ENCODE data around the gene ASB10.

Gene ASB10

DNA sequence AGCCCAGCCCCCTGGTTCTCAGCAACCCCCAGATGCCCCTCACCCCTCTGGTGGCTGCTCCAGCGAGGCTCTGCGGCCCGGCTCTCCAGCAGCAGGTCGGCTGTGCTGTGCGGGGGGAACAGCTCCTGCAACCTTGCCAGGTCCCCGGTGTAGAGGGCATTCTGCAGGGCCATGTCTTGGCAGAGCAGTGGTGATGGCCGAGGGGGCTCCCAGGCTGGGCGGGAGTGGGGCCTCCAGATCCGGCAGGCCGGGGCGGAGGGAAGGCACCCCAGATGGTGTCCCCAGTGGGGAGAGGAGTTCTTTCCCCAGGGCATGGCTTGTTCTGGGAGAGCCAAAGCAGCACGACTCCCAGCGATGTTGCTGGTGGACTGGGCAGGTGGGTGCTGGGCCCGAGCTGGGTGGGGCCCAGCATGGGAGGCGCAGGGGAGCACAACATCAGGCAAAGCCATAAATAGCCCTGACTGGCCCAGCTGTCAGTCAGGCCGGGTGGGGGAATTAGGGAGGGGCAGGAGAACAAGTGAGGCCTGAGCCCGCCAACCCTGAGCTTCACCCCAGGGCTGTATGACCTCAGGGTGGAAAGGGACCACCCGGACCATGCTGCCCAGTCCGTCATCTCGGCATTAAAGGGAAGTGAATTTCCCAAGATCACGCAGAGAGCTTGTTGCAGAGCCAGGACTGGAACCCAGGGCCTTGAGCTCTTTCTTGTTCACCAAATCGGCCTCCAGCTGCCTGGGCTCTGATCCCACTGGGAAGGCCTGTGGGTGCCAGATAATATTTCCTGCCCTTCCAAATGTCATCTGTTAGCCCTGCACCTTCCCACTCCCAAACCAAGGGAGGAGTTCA lies 580 bp upstream of the ASB10 start:
- DNase-seq = no peak

- DNase-seq = no peak
These were observed 1.0 kb downstream of the ASB10 start for GRCh38 chr7:151185762-151186639.

- no peak for DNase-seq
These were observed 6.0 kb downstream of the ASB10 start for GRCh38 chr7:151181011-151181431.

- no peak for DNase-seq
These were observed 7.1 kb downstream of the ASB10 start for GRCh38 chr7:151179946-151180345.

- no peak for DNase-seq
These were observed 7.7 kb downstream of the ASB10 start for GRCh38 chr7:151179287-151179860.

- DNase-seq = no peak
These were observed 8.2 kb downstream of the ASB10 start for GRCh38 chr7:151178831-151179230.

DNA sequence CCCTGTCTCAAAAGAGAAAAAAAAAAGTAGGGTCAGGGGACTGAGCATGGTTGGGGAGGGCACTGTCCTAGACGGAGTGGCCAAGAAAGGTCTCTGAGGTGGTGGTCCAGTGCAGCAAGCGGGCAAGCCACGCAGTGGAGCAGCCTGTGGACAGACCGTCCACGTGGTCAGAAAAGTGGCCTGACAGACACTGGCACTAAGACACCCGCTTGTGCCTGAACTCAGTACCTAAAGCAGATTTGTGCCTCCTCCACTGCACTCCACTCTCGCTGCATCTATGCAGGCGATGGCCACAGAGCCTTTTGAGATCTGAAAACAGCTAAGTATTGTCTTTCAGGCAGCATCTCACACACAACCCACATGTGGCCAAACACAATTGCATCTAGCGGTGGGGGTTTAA lies 8.8 kb downstream of the ASB10 start:
- no peak for DNase-seq

DNA sequence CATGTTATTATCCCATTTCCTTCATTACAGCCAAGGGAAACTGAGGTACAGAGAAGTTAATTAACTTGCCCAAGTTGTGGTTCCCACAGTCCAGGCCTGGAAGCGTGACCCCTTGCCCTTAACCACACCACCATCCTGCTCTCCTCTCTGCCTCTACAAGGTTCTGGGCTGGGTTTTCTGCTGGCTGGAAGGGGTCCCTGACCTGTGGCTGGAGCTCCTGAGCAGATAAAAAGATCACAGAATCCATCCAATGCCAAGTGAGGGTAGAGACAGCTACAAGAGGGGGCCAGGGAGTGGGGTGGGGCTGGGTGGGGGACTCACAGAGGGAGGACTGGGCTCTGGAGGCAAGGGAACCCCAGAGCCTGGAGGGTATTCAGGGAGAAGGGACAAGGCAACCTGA lies 9.7 kb downstream of the ASB10 start:
- DNase-seq = no peak

- DNase-seq = no peak
These were observed 10.6 kb downstream of the ASB10 start for GRCh38 chr7:151176401-151176800.

DNA sequence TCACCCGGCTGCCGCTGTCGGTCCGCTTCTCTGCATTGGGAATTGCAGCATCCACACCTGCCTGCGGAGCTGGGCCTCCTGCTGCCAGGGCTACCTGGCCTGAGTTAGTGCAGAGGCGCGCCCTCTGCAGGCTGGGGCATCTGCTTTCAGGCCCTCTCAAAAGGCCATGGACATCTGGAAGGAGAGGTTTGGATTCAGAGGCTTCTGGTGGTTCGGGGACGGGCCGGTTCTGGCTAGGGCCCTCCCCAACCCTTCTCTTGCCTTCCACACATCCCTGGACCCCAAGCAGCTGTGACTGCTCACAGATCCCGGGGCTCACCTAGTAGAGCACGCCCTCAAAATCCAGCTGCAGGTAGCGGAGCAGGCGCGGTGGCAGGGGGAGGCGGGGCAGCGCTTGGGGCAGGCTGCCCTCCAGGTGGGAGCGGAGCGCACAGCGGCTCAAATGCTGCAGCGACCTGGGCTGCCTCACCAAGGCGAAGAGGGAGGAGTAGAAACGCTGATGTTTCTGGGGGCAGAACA lies 11.2 kb downstream of the ASB10 start:
- no peak for DNase-seq

DNA sequence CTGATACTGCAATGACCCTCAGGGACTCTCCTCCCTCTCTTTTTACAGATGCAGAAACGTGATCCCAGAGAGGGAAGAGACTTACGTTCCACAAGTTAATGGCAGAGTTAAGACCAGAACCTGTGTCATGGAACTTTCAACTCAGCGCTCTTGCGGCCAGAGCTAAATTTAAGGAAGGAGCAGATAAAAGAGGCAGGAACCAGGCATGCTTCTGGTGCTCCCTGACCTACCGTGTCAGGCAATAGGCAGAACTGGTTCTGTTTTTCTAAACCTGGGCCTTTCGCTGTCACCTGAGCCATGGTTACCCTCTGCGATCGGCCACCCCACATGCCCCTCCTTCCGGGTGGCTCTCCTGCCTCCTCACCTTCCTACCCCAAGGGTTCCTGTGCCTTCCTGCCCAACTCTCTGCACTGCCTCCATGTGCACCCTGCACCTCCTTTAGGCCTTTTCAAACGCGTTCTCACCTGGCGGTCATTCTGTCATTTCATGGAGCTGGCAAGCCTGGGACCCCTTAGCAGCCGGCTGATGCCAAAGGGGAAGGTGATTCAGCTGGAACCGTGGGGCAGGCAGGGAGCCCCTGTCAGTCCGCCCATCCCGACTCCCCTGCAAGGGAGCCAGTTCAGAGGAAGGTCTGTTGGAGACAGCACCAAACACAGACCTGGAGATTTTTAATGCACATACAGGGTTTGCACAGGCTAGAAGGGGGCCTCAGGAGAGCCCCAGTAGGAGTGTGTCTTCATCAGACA lies 11.8 kb downstream of the ASB10 start:
- DNase-seq = no peak

- no peak for DNase-seq
These were observed 12.6 kb downstream of the ASB10 start for GRCh38 chr7:151174246-151175046.

- no peak for DNase-seq
These were observed 13.4 kb downstream of the ASB10 start for GRCh38 chr7:151173386-151174245.

DNA sequence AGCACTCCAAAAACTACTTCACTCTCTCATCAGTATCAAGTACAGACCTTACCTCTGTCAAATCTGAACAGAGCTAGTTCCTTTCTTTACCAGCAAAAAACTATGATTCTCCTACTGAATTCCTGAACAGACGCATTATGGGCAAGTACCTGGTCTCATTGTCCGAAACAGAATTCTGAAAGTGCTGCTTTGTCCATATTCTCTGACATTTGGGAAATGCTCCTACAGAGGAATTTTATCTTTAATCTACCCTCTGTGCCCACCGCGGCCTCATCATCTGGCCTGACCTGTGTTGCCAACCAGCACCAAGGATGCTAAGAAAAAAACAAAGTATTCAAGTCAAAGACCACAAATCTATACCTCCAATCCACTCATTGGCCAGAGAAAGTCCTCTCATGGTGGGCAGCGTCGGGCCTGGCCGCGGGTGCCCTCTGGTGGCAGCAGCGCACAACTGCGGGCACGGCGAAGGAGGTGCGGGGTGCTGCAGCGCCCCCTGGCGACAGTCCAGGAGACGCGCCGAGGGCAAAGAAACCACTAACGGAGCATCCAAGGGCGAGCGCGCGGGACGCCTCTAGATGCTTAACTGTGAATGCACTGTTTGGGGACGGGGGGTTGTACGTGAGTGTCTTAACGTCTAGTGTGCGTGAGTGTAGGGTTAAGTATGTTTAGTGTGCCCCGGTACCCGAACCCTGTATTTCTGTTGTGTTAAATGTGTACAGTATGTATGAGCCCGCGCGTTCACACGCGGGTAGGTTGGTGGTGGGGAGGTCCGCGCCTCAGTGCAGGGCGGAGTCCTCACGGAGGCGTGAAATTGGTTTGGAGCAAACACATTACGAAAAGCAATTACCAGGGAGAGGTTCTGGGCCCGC lies 14.5 kb downstream of the ASB10 start:
- peak; percentile 68 for DNase-seq

GRCh38 chr7:151168787-151169162 lies 18.3 kb downstream of the ASB10 start:
- no peak for DNase-seq

DNA sequence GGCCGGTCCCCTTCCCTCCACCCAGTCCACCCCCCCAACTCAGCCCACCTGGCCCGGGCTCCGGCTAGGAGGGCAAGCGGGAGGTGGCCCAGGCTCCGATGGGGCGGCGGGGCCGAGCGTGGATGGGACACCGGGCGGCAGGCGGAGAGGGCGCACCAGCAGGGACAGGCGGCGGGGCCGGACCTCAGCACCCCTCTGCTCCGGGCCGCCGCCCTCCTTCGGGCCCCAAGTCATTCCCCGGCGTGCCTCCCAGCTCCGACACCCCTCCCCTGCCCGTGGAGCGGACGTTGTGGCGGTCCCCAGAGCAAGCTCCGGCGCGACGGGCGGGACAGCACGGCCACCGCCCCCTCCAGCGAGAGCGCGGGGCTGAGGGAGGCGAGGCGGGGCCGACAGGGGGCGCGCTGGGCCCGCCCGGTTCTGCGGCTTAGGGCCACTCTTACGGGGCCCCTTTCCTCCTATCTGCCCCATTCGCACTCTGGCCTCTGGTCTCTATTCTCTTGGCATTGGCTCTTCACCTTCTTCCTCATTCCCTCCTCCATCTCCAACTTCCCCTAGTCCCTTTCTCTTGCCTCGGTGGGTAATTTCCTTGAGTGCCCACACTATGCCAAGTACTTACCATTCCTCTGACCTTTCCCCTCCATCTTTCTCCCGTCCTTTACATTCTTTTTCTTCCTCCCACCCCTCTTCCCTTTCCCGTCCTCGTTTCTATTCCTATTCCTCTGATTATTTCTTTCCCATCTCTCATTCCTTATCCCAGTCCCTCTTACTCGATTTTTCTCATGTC lies 18.9 kb downstream of the ASB10 start:
- peak; percentile 7 for DNase-seq

DNA sequence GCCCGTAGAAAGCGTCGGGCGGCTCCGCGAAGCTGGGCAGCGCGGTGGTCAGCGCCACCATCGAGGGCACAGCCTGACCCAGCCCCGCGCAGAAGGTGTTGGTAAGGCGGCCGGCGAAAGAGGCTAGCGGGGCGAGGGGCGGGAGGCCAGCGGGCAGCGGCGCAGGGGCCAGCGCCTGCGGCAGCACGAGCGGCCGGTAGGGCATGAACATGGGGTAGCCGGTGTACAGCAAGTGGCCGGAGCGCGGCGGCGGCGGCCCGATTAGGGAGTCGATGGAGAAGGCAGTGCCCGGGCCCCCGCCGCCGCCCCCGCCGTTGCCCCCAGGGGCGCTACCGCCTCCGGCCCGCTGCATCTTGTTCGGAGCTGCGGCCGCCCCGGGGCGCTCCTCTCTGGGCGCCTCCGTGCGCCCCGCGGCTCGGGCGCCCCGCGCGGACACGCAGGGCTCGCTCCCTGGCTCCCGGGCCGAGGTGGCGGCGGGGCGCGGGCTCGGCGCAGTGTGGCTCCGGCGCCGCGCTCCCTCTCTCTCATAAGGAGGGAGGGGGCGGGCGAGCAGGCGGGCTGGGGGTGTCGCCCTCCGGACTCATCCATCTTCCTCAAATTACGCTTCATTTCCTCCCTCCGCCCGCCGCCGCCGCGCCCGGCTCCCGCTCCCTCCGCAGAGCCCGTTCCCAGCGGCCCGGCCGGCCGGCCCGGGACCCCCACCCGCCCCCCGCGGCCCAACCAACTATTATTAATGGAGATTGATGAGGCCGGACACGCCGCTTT lies 19.7 kb downstream of the ASB10 start, which contains the start of gene GBX1:
Gene GBX1 (minus strand): TSS at position 498 of the 765 bp plus-strand sequence. CDS start 146 bp downstream, at position 352.
- no peak for DNase-seq

DNA sequence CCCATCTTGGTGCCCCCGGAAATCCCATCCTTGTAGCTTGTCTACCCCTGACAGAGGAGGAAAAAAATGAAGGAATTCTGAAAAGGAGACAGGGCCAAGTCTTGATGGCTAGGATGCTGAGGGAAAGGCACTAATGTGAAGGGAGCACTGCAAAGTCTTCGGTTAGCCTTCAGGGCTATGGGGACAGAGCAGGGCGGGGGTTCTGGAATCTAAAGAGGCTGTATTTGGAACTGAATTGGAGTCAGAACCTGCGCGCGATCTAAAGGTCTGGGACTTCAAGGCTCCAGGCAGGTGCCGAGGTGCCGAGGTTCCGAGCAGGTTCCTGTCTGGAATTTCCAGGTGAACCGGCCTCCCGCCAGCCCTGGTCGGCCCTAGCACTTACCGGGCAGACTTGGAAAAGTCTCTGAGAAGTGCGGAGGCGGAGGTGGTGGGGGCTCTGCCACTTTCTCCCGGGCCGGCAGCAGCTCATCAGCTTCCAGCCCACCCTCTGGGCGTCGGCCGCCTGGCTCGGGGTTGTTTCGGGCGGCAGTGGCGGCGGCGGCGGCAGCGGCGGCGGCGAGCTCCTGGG lies 20.3 kb downstream of the ASB10 start:
- DNase-seq = no peak
